KG1 (cell line): ENCODE data around the gene GALNT1.
"Not testable (repeated sequence)": the region's sequence is repeated elsewhere in the genome, so short reads cannot be mapped to it uniquely, and the experiment has no call there.

Source experiments
- DNase-seq: peaks from one replicate; lab custom pipeline; 2025; lab: John Stamatoyannopoulos, UW

The GALNT1 gene

DNA sequence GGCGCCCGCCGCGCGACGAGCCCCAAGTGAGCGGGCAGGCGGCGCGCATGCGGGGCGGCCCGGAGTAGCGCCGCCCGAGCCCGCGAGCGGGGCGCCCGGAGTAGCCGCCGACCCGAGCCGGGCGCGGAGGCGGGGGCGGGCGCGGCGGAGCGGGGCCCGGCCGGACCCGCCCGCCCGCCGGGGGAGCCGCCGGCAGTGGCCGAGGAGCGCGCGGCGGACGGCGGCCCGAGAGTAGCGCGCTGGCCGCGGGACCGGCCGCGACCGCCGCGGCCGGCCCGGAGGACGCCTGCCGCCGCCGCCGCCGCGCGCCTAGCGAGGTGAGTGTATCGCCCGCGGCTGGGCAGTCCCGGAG is at the start of gene GALNT1:
Gene GALNT1 (plus strand): TSS at position 195 of the 352 bp plus-strand sequence. CDS start 72,923 bp downstream, outside the sequence.
- no peak for DNase-seq

DNA sequence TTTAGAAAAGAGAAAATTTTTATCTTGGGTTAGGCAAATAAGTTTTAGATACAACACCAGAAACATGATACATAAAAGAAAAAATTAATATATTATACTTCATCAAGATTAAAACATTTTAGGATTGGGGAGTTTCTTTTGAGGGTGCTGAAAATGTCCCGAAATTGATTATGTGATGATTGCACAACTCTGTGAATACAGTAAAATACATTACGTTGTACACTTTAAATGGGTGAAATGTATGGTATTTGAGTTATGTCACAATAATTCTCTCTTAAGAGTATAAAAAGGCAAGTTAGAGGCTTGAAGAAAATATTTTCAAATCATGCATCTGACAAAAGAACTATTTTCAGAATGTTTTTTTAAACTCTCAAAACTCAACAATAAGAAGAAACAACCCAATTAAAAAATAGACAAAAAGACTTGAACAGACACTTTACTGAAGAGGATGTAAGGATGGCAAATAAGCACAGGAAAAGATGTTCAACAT is 47.6 kb upstream of the GALNT1 start:
- DNase-seq = no peak

DNA sequence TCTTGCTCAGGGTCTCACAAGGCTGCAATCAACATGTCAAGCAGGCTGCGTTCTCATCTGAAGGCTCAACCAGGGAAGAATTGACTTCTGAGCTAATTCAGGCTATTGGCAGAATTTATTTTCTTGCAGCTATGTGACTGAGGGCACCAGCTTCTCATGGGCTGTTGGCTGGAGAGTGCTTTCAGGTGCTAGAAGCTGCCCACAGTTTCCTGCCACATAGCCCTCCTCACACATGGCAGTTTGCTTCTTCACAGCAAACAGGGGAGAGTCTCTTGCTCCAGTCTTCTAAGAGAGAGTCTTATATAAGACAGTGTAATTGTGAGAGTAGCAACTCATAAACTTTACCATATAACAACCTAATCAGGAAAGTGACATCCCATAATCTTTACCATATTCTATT is 46.2 kb upstream of the GALNT1 start:
- no peak for DNase-seq

DNA sequence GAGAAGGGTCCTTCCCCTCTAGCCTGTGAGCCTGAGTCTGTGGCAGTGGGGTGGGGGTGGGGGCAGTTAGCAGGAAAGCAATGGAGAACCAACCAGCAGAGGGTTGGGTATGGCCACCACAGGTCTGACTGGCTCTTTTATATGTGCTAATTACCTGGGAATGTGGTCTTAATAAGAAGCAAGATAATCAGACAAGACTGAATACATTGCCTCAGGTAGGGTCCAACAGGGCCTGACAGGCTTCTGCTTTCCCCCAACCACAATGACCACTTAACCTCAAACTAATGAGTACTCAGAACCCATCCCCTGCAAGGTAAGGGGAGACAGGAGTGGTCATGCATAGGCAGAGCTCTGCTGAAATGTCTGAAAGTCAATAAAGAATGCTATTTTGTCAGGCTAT is 39.2 kb upstream of the GALNT1 start:
- DNase-seq = no peak

DNA sequence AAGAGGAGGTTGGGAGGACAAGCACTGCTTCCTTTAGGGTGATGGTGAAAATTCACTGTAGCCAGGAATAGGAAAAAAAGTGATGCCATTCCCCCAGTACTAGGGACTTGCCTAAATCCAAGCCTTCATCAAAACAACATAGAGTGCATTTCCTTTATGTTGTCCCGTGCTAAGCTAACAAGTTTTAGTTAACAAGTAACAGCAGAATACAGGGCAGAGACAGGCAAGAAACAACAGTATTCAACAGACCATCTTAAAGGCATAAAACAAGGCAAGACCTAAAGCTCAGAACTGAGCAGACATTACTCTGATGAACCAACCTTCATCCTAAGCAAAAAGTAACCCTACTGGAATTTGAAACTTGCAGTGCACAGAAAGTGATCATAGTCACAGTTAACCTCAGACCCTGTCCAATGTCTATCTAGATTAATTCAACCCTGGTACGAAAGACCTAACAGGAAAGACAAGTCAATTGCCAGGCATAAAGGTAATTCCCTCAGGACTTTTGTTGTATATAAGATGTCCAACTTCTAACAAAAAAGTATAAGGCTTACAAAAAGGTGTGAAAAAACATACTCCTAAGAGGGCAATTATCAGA is 34.4 kb upstream of the GALNT1 start:
- DNase-seq = no peak

DNA sequence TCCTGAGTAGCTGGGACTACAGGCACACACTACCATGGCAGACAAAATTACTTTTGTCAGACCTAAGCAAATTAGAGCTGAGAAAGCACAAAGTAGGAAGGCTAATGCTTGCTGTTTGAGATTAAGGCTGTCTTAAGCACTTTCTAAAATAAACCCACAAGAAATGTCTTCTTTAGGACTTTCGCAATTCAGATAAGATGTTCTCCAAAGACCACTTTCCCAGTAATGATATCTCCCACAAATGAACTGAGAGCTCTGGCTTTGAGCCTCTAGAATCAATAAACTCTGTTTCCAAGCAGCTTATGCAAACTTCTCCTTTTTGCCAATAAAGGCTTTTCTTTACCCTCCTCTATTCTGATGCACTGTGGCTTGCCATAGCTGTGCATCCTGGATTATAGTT is 32.0 kb upstream of the GALNT1 start:
- no peak for DNase-seq

DNA sequence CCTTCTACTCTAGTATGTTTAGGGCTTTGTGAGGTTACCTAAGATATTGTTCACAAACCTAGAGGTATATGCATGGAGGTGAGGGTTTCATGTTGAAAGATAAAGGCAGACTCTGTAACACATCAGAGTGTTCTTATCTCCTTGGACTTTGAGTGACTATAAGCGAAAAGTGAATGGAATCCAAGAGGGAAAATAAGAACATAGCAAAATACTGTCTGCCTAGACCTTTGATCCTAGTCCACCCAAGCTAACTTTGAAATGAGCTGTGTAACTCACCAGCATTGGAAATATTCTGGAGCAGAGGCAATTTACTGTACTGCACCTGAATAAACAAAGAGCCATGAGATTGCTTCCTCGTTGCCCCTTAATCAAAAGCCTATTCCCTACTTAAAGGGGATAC is 28.2 kb upstream of the GALNT1 start:
- no peak for DNase-seq

DNA sequence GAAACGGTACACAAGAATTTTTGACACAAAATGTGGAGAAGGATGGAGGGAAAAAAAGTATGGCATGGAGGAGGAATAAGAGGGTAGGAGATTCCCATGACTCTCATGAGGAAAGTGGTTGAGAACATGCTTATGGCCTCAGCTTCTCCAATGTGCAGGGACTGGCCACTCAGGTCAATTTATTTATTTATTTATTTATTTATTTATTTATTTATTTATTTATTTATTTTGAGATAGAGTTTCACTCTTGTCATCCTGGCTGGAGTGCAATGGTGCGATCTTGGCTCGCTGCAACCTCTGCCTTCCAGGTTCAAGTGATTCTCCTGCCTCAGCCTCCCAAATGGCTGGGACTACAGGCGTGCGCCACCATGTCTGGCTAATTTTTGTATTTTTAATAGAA is 26.0 kb upstream of the GALNT1 start:
- not testable (repeated sequence) for DNase-seq

DNA sequence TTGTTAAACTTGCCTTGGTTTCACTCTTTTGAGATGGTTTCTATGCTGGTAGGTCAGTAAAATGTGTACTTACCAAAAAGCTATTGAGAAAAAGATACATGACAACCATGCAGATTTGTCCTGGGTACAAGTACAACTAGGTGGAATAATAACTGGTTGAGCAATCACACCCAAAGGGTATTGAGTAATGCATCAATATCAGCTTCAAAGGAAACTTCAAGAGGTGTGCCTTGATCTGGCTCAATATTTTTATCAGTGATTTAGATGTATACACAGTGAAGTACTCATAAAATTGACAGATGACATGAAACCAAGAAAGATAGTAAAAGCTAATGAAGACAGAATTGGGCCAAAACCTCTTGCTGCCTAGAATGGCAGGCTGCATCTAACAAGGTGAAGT is 21.7 kb upstream of the GALNT1 start:
- DNase-seq = no peak

DNA sequence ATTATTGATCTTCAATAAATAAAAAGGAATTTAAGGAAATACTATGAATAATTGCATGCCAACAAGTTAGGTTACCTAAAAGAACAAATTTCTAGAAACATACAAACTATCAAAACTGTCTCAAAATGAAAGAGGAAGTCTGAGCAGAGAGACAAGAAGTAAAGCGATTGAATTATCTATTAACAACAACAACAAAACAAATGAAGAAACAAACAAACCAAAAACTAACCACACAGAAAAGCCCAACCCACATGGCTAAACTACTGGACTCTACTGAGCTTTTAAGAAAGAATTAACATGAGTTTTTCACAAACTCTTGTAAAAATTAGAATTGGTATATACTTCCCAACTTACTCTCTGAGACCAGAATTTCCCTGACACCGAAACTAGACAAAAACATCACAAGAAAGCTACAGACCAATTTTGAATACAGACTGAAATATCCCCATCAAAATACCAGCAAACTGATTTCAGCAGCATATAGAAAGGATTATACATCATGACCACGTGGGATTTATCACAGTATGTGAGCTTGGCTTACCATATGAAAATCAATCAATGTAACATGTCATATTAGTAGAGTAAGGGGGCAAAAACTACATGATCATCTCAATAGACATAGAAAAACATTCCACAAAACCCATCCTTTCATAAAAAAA is 16.6 kb upstream of the GALNT1 start:
- no peak for DNase-seq

DNA sequence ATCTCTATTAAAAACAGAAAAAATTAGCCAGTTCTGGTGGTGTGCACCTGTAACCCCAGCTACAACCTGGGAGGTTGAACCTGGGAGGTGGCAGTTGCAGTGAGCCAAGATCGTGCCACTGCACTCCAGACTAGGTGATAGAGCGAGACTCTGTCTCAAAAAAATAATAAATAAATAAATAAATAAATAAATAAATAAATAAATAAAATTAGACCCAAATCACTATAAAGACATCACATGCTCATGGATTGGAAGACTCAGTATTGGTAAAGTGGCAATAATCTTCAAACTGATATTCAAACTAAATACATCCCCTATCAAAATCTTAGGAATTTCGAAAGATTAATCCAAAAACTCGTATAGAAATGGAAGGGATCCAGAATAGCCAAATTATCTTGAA is 15.5 kb upstream of the GALNT1 start:
- no peak for DNase-seq

DNA sequence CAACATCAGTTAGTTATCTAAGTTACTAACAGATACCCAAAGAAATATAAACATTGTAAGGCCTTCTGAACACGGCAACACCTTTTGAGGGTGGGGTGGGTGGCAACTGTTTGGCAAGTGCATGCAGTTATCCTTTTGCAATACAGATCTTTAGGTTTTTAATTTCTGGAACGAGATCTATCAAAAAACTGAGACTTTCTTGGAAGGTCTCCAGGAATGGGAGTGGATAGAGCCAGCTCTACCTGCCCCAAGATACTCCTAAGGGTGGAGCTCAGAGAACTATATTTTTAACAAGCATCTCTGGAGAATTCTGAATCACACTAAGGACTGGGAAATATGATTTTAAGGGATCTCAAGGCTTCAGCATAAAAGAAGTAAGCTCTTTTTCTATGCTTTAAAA is 11.4 kb upstream of the GALNT1 start:
- DNase-seq = no peak

DNA sequence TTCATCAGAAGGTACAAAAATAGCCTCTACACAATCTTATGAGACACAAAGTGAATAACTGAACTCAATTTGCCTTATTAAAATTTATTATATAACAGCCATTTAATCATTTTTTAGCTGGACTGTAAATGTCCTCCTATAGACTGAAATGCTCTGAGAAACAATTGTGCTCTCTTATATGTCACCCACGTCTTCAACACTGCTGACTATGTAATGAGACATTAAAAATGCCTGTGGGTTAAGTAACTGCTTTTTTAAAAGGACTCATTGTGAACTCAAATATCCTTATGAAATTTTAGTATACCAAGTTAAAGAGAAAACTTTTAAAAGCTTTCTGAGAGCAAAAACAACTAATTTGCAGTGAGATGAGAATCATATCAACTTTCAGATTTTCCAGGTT is 10.4 kb upstream of the GALNT1 start:
- no peak for DNase-seq

DNA sequence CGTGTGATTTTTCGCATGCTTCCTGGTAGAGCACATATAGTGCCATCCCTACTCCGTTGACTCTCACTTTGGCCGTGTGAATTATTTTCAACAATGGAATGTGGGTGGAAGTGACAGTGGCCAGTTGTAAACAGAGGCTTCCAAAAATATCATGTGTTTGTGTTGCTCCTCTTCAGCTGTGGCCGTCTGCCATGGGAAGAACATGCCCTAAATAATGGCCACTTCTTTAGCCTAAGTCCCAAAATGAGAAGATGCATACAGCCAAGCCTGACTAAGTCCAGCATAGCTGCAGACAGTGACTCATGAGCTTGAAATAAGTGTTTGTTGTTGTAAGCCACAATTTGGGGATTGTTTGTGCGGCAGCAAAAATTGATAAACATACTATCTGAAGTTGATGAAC is 8.9 kb upstream of the GALNT1 start:
- DNase-seq = no peak

DNA sequence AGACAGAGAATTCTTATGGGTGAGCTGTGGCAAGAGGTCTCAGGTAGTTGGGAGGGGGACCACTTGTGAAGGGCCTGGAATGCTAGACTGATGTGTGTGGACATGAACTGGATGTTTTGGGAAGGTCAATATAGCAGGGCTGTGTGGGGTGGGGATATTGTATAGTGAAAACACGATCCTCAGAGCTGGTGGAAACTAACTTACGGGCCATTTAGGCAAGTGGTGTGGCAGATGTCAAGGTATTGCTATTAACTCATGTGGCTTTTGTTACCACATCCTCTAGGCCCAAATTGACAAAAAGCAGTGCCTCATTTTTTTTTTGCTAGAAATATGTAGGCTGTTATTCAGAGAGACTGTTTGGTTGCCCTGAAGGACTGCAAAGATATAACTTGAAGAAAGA is 8.0 kb upstream of the GALNT1 start:
- DNase-seq = no peak

DNA sequence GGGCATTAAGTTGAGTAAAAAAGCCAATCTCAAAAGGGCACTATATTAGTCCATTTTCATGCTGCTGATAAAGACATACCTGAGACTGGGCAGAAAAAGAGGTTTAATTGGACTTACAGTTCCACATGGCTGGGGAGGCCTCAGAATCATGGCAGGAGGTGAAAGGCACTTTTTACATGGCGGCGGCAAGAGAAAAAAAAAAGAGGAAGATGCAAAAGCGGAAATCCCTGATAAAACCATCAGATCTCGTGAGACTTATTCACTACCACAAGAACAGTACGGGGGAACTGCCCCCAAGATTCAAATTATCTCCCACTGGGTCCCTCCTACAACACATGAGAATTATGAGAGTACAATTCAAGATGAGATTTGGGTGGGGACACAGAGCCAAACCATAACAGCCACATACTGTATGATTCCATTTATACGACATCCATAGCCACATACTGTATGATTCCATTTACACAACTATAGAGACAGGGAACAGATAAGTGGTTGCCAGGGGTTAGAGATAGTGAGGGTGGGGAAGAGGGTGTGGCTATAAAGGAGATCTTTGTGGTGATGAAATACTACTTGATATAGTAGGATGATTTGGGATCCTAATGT is 5.2 kb upstream of the GALNT1 start:
- DNase-seq = not testable (repeated sequence)

DNA sequence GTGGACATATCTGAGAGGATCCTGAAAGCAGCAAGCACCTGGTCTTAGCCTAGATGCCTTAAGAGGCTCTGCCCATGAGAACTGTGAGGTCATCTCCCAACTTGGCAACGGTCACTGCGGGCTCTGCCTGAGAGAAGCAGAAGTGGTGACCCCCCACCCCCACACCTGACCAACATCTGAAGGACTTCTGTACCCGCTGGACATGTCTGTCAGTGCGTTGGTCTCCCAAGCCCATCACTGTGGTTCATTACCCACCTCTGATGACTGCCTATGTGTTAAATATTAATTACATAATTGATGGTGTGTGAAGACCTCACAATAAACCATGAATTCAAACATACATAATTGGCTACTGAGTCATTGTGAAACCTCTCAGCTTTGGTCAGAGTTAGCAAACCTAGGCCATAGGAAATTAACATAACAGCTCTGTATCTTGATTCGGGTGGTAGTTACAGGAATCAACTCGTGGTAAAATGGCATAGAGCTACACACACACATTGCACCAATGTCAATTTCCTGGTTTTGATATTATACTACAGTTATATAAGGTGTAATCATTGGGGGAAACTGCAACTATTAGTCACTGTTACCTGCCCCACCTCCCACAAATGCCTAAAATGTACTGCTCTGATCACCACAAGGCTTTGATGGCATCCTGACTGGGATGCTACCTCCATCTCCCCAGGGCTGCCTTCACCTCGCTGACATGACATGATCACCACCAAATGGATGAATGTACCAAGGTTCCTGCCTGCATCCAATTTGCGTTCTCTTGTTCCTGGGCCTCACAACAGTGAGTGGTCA is 4.3 kb upstream of the GALNT1 start:
- no peak for DNase-seq

DNA sequence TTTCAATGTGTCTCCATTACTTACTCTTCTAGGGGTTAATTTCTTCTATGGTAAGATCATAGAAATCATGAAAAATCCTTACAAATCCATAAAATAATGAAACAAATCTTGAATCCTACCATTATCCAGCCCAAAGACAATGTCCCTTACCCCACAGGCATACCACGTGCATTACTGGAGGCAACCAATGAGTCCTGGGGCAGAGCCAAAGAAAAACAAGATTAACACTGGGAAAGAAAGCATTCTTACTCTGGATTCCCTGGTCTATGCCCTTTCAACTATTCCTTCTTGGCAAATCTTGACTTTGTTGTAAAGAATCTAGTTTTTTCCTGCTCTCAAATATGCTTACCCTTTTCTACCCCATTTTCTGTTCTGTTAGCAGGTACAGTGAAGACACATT is 3.1 kb upstream of the GALNT1 start:
- DNase-seq = no peak

DNA sequence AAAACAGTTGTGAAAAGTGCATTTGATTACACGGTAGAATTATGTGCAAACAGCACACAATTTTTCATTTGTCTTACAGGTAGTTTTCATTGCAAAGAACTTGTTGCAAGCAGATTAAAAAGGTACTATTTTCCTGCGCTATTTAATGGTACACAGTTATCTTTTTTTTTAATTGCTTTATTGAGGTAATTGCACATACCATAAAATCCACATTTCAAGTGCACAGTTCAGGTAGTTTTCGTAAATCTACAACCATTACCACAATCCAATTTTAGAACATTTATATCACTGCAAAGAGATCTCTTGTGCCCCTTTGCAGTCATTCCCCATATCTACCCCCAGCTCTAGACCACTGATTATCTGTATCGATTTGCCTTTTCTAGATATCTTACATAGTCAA is 2.6 kb upstream of the GALNT1 start:
- DNase-seq = no peak

DNA sequence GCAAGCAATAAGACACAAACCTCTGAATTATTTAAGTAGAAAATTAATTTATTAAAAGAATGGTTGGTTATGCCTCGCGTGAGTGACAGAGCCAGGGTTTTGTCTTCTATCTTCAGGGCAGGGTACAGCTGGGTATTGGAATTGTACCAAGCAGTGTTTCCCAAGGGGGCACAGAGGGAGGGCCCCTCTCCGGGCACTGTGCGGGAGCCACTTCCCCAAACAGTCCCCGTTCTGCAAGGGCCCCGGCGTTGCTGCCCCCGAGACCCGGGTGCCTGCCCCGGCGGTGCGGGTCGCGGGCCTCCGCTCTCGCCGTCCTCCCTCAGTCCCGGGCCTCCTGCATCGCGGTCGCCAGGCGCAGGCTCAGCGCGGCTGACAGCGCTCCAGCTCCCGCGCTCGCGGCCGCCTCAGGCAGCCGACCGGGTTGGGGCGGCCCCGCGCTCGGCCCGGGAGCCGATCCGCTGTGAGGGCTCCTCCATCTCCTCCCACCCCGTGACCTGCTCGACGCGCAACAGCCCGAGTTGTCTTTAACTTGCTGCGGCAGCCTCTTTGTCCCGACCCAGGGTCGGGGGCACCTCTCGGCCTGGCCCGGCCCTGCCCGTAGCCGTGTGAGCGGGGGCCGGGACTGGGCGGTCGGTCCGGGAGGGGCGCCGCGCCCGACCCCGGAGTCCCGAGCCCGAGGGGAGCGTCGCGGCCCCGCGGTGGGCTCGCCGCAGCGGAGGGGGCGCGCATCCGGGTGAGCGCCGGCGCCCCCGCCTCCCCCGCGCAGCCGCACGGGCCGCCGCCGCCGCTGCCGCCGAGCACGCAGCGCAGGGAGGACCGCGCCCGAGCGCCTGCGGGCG is 620 bp upstream of the GALNT1 start:
- DNase-seq = no peak

DNA sequence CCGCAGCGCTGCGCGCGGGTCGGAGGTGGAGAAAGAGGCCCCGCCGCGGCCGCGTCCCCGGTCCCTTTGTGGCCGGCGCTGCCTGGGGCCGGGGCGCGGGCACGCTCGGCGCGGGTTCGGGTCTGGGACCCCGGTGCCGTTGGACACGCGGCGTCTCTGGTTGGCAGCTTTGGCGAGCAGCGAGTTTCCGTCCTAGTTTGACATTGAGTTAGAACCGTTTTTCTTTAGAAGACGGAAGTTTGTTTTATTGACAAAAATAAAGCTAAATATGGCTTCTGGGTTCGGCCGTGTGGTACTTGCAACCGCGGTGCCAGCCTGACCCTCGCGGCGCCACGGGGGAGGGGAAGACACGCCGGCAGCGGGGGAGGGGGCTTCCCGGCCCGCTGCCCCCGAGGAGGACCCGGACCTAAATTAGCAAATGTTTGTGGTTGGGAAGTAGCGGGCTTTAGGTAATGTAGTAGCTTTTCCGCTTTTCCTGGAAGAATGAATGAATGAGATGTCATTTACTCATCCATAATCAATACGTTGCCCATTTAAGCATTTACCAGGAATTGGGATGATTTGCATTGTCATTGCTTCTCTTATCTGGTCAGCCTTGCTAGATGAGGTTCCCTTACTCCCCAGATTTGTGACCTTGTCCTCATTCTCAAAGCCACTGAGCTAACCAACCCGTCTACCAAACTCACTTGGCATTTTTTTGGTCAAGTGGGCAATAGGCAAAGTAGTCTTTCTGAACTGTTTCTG is 530 bp downstream of the GALNT1 start:
- no peak for DNase-seq
